C4-2B (cell line): ENCODE data around the gene CLEC4A.
"Not testable (repeated sequence)": the region's sequence is repeated elsewhere in the genome, so short reads cannot be mapped to it uniquely, and the experiment has no call there.

Experiments used
- H3K27ac ChIP-seq: fragments of 450-650 bp; 2 replicates; pipeline ENCODE4 v1.5.1; 2017
- CTCF ChIP-seq: fragments of 450-650 bp; conservative IDR thresholded peaks from 2 replicates; pipeline ENCODE4 v1.5.1; 2017; ENCODE audit warnings: mild to moderate bottlenecking
- ZFX ChIP-seq: fragments of 450-650 bp; IDR thresholded peaks from 2 replicates; pipeline ENCODE4 v1.6.1; 2017

CLEC4A gene

DNA sequence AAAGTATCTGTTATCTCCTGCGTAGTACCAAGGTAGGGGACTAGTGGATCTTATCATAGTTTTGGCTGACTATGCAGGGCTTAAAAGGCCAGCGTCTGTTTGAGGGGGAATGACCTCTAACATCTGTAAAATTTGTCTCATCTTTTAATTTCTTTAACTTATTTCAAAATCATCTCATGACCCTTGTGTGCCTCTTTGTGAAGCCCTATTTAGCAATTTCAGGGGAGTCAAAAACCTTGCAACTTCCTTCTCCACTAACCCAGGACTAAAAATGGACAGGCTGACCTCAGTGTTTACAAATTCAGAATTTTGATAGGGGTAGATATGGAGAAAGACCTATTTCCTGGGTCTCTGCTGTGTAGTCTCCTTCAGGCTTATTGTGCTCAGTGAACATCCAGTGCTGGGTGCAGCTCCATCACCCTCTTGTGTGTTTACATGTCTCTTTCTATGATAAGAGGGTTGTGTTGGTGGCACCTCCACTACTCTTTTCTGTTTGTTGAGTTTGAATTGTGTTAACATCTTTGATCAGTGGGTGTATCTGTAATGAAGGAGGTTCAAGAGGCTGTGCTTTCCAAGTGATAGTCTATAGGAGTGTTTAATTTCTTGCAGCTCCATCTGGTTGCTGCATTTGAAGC lies 27.0 kb upstream of the CLEC4A start:
- H3K27ac ChIP-seq = no peak overlapping the region
- TF ChIP-seq CTCF (no peak), ZFX (no peak)

GRCh38 chr12:8099235-8099634 lies 24.2 kb upstream of the CLEC4A start:
- TF ChIP-seq ZFX (no peak), CTCF (no peak)
- H3K27ac ChIP-seq = no peak overlapping the region

DNA sequence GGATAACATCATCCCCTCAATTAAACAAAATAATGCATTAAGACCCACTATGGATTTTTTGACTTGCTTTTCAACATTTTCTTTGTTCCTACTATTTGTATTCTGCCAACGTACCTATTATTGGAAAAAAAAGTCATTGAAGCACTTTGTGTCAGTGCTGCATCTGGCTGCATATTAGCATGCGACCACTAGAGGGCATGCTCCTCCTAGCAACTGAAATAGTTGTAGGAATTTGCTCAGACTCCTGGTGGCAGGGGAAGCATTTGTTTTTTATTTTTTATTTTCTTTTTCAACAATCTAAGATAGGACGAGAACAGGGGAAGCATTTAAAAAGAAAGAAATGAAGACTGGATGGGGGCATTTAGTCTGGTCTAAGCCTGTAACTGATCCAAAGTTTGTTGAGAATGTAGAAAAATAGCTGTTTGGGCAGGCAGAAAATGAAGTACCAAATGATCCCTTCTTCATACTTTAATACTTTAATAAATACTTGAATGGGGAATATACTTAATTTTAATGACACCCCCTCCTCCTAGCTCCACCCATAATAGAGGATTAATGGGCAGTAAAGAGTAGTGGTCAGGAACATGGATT lies 14.5 kb upstream of the CLEC4A start:
- no peak overlapping the region for H3K27ac ChIP-seq
- TF ChIP-seq ZFX = no peak
- peak; percentile 99 for TF ChIP-seq CTCF

DNA sequence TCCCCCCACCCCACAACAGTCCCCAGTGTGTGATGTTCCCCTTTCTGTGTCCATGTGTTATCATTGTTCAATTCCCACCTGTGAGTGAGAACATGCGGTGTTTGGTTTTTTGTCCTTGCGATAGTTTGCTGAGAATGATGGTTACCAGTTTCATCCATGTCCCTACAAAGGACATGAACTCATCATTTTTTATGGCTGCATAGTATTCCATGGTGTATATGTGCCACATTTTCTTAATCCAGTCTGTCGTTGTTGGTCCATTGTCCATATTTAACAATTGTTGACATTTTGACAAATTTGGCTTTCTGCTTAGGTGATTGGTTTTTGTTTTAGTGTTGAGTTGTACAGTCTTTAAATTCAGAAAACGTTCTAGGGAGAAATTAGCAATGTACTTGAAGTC lies 10.3 kb upstream of the CLEC4A start:
- H3K27ac ChIP-seq = not testable (repeated sequence)

- H3K27ac ChIP-seq = no peak overlapping the region
- TF ChIP-seq ZFX = no peak
- no peak for TF ChIP-seq CTCF
Measured at GRCh38 chr12:8120072-8120713, 3.2 kb upstream of the CLEC4A start.

DNA sequence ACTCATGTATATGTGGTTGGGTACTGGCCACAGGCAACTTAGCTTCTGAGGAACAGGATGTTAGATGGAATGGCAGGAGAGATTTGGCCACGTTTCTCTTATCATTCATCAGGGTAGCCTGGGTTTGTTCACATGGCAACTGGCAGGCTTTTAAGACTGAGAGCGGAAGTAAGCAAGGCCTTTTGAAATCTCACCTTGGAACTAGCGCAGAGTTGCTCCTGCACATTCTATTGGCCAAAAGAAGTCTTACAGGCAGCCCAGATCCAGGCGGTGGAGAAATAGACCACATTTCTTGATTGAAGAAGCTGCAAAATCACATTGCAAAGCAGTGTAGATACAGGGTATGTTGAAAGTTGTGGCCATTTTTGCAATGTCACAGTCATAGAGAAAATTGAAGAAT lies 3.7 kb downstream of the CLEC4A start:
- TF ChIP-seq CTCF = no peak
- TF ChIP-seq ZFX = no peak
- no peak overlapping the region for H3K27ac ChIP-seq

DNA sequence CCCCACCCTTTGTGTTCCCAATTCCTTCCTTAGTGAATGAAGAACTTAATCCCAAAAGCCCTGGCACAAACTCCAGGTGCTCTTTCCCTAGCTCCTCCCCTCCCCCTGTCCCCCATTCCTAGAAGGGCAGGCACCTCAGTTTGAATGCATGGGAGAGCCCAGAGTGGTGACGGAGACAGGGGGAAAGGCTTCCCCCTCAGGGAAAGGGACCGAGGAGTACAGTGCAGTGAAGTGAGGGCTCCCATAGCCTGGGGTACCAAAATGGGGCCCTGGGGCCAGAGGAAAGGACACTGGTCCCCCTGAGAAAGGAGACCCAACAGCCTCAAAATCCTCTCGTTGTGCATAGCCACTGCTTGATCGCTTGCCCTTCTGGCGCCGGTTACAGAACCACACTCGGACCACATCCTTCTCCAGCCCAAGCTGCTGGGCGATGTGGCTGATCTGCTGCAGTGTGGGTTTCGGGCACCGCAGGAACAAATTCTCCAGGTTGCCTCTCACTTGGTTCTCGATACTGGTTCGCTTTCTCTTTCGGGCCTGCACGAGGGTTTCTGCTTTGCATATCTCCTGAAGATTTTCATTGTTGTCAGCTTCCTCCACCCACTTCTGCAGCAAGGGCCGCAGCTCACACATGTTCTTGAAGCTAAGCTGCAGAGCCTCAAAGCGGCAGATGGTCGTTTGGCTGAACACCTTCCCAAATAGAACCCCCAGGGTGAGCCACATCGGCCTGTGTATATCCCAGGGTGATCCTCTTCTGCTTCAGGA lies 10.4 kb downstream of the CLEC4A start:
- H3K27ac ChIP-seq = not testable (repeated sequence)

- not testable (repeated sequence) for H3K27ac ChIP-seq
Measured at GRCh38 chr12:8134398-8134930, 11.0 kb downstream of the CLEC4A start.

DNA sequence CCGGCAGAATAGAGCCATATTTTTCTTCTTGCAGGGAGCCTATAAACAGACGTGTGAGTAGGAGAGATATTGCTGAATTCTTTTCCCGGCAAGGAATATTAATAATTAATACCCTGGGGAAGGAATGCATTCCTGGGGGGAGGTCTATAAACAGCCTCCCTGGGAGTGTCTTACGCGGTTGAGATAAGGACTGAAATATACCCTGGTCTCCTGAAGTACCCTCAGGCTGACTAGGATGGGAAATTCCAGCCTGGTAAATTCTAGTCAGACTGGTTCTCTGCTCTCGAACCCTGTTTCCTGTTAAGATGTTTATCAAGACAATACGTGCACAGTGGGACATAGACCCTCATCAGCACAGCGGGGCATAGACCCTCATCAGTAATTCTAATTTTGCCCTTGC lies 18.2 kb downstream of the CLEC4A start:
- H3K27ac ChIP-seq = not testable (repeated sequence)
